HepG2 (cell line): ENCODE results near the gene DIRAS1. TPM values are rescaled to one million over a fixed set of nuclear protein-coding genes. Genes with fewer than 3 reads are reported as not detected.
A peak's percentile ranks its signal among the peaks of the same experiment; 100 is the strongest.

ENCODE experiments used
- ATAC-seq: fragments of 200-7000 bp; cut with Tn5 transposase; 3 replicates; pipeline ENCODE4 v1.9.1; 2020; ENCODE audit warnings: mild to moderate bottlenecking, moderate library complexity
- BruUV-seq: library from RNA; stranded (reverse); fragments of 400-500 nt; replicated peaks from 2 replicates; lab custom pipeline; 2021; lab: Mats Ljungman, UMichigan
- CTCF ChIA-PET: fragments of 300-600 bp; formaldehyde crosslinking; extraction: SDS; loops from one replicate; lab custom pipeline; 2021; ENCODE audit warnings: low total read pairs, inconsistent platforms, low intra/inter-chr PET ratio; lab: Yijun Ruan, JAX
- POLR2A ChIA-PET: fragments of 350-600 bp; sonication (Branson Sonifier 250); formaldehyde crosslinking; loops from one replicate; lab custom pipeline; 2020; ENCODE audit warnings: antibody characterized with exemption, inconsistent platforms; lab: Yijun Ruan, JAX
- DNase-seq: peaks from one replicate; pipeline ENCODE4 v3.0.0-alpha.2; 2015; ENCODE audit warnings: low spot score
- FAIRE-seq: peaks from 3 replicates; lab custom pipeline; 2011; peaks lifted over from hg19 to GRCh38; lab: Jason Lieb, UNC
- H2AFZ ChIP-seq: one replicate; pipeline ENCODE4 v1.6.1; 2011; ENCODE audit warnings: low read length, inconsistent platforms
- H3K27ac ChIP-seq: fragments of 300-600 bp; 3 replicates; pipeline ENCODE4 v1.8.0; 2011; ENCODE audit warnings: mixed run types, mild to moderate bottlenecking, mixed read lengths, low read length, inconsistent platforms; ENCODE audit not compliant: insufficient read depth; ENCODE audit errors: extremely low read length
- H3K27me3 ChIP-seq, 2 experiments: fragments of 200-600 bp in 1 of 2; 2 replicates in 1 of 2; 3 replicates in 1 of 2; pipeline versions ENCODE4 v1.6.0 to v1.8.0; 2011; ENCODE audit warnings: low read length in 2 of 2, mild to moderate bottlenecking in 2 of 2, moderate library complexity in 2 of 2, inconsistent platforms in 1 of 2; ENCODE audit not compliant: insufficient read depth in 2 of 2, control insufficient read depth in 1 of 2
- H3K36me3 ChIP-seq, 2 experiments: fragments of 200-600 bp in 1 of 2; replicated peaks in 1 of 2; 2 replicates in 1 of 2; 3 replicates in 1 of 2; pipeline versions ENCODE4 v1.5.1 to v1.8.0; 2011; ENCODE audit warnings: low read length in 2 of 2, inconsistent platforms in 1 of 2; ENCODE audit not compliant: insufficient read depth in 2 of 2, control insufficient read depth in 1 of 2
- H3K4me1 ChIP-seq: 2 replicates; pipeline ENCODE4 v1.5.1; 2012; ENCODE audit warnings: low read length, inconsistent platforms; ENCODE audit not compliant: insufficient read depth
- H3K4me2 ChIP-seq: 2 replicates; pipeline ENCODE4 v1.6.0; 2011; ENCODE audit warnings: low read depth, low read length, inconsistent platforms
- H3K4me3 ChIP-seq, 3 experiments: fragments of 200-600 bp in 1 of 3; sonication (generic), shearing (Covaris generic) in 1 of 3; replicated peaks in 1 of 3; 2 replicates each; pipeline ENCODE4 v1.5.1; 2011 to 2016; ENCODE audit warnings: low read length in 3 of 3, inconsistent platforms in 2 of 3, low read depth in 2 of 3, mild to moderate bottlenecking in 2 of 3, control low read depth in 1 of 3, mixed read lengths in 1 of 3; ENCODE audit not compliant: insufficient read depth in 1 of 3
- H3K79me2 ChIP-seq: one replicate; pipeline ENCODE4 v1.6.1; 2011; ENCODE audit warnings: low read length, inconsistent platforms; ENCODE audit not compliant: insufficient read depth
- H3K9ac ChIP-seq: 2 replicates; pipeline ENCODE4 v1.6.0; 2011; ENCODE audit warnings: mild to moderate bottlenecking, low read depth, low read length, inconsistent platforms; ENCODE audit not compliant: insufficient read depth
- H3K9me3 ChIP-seq: 2 replicates; pipeline ENCODE4 v1.5.1; 2012; ENCODE audit warnings: mild to moderate bottlenecking, low read length
- H4K20me1 ChIP-seq: 2 replicates; pipeline ENCODE4 v1.6.0; 2011; ENCODE audit warnings: inconsistent platforms, mild to moderate bottlenecking, low read length, moderate library complexity; ENCODE audit not compliant: insufficient read depth
- AHR ChIP-seq: IDR thresholded peaks from 2 replicates; pipeline ENCODE4 v1.6.1; 2018; ENCODE audit warnings: missing genetic modification reagents, missing compliant biosample characterization
- ATF7 ChIP-seq, 2 experiments: fragments of 450-650 bp in 1 of 2; sonication (generic) in 1 of 2; formaldehyde crosslinking in 1 of 2; IDR thresholded peaks; 2 replicates each; pipeline versions ENCODE4 v1.4.0 to v1.6.1; 2016 to 2020; ENCODE audit warnings: antibody characterized with exemption in 1 of 2, mild to moderate bottlenecking in 1 of 2, missing genetic modification reagents in 1 of 2
- CHD4 ChIP-seq: fragments of 200-600 bp; sonication (generic); IDR thresholded peaks from 2 replicates; pipeline ENCODE4 v1.7.0; 2017; ENCODE audit warnings: mild to moderate bottlenecking, low read length, borderline replicate concordance
- CREB1 ChIP-seq, 2 experiments: fragments of 450-650 bp in 1 of 2; IDR thresholded peaks; 2 replicates each; pipeline ENCODE4 v1.6.1; 2016 to 2017; ENCODE audit warnings: control low read depth in 1 of 2, mild to moderate bottlenecking in 1 of 2, missing compliant biosample characterization in 1 of 2, missing genetic modification characterization in 1 of 2
- FOXK2 ChIP-seq: fragments of 450-650 bp; IDR thresholded peaks from 2 replicates; pipeline ENCODE4 v1.6.1; 2016
- ISX ChIP-seq: sonication (generic); formaldehyde crosslinking; conservative IDR thresholded peaks from 2 replicates; pipeline ENCODE4 v1.5.0; 2020; ENCODE audit warnings: missing genetic modification reagents
- TCF12 ChIP-seq, 2 experiments: fragments of 450-650 bp in 1 of 2; sonication (generic) in 1 of 2; formaldehyde crosslinking in 1 of 2; IDR thresholded peaks; 2 replicates each; pipeline versions ENCODE4 v1.6.1 to v1.8.0; 2017 to 2022; ENCODE audit warnings: antibody characterized with exemption in 1 of 2, mild to moderate bottlenecking in 1 of 2, missing genetic modification reagents in 1 of 2, moderate library complexity in 1 of 2
- ZNF256 ChIP-seq: sonication (generic); formaldehyde crosslinking; conservative IDR thresholded peaks from 2 replicates; pipeline ENCODE4 v1.4.0; 2020; ENCODE audit warnings: missing genetic modification reagents
- ZNF335 ChIP-seq: sonication (generic); formaldehyde crosslinking; IDR thresholded peaks from 2 replicates; pipeline ENCODE4 v1.4.0; 2020; ENCODE audit warnings: missing genetic modification reagents
- ZNF577 ChIP-seq: sonication (generic); formaldehyde crosslinking; IDR thresholded peaks from 2 replicates; pipeline ENCODE4 v1.4.0; 2020; ENCODE audit warnings: mild to moderate bottlenecking, low read depth, missing genetic modification reagents, borderline replicate concordance
- ZNF772 ChIP-seq: sonication (generic); formaldehyde crosslinking; IDR thresholded peaks from 2 replicates; pipeline ENCODE4 v1.5.0; 2020; ENCODE audit warnings: mild to moderate bottlenecking, missing genetic modification reagents
- WGBS: methylation state at CpG from one replicate; pipeline ENCODE4 v1.1.6; 2017; ENCODE audit warnings: low lambda C conversion rate; 5-methylcytosine and 5-hydroxymethylcytosine counted together
- in situ Hi-C: cut with HindIII; loops from 2 replicates; pipeline ENCODE4 v1.10.0; 2017; ENCODE audit warnings: low pct_unique_long_range_greater_than_20kb; ENCODE audit not compliant: extremely low pct_ligation_motif_present
- intact Hi-C: fragments of 100-400 bp; cut with micrococcal nuclease; formaldehyde crosslinking; loops from one replicate; pipeline ENCODE4 v1.10.0; 2022; ENCODE audit not compliant: unreplicated experiment
- polyA plus RNA-seq, 8 experiments: library from polyadenylated mRNA; depleted of rRNA in 3 of 8; stranded (reverse) in 7 of 8; unstranded in 1 of 8; fragments of >200 nt; fragmentation: Illumina TruSeq in 4 of 8; extraction: Trizol in 4 of 8; gene quantifications; 2 replicates each; pipeline versions ENCODE4 v1.2.1 to v1.2.3, GENCODE V29; 2011 to 2016; ENCODE audit warnings: low read depth in 4 of 8, missing spikeins in 1 of 8, mixed read lengths in 1 of 8; ENCODE audit not compliant: insufficient read depth in 1 of 8
- total RNA-seq, 5 experiments: library from RNA; depleted of rRNA; stranded (reverse); fragments of >200 nt; fragmentation: Illumina TruSeq; extraction: Trizol; gene quantifications; 2 replicates each; pipeline ENCODE4 v1.2.3, GENCODE V29; 2016; ENCODE audit warnings: low read depth in 1 of 5
- TF ChIP-seq, protein P1 (sequence below): IDR thresholded peaks from 2 replicates; pipeline ENCODE4 v1.6.1; 2016; ENCODE audit warnings: control low read depth
- TF ChIP-seq, protein P2 (sequence below): sonication (generic); formaldehyde crosslinking; IDR thresholded peaks from 2 replicates; pipeline ENCODE4 v1.9.0; 2021; ENCODE audit warnings: missing genetic modification reagents, borderline replicate concordance
- TF ChIP-seq, protein P3 (sequence below): sonication (generic); formaldehyde crosslinking; IDR thresholded peaks from 2 replicates; pipeline ENCODE4 v1.5.1; 2020; ENCODE audit warnings: mild to moderate bottlenecking, missing genetic modification reagents, moderate library complexity

The DIRAS1 gene
- total and polyA plus RNA-seq, 2 of the 13 experiments (the other 11 are each of a cell fraction or from before 2014, with no cell fraction given), result 0.97 to 1.8 TPM

DNA sequence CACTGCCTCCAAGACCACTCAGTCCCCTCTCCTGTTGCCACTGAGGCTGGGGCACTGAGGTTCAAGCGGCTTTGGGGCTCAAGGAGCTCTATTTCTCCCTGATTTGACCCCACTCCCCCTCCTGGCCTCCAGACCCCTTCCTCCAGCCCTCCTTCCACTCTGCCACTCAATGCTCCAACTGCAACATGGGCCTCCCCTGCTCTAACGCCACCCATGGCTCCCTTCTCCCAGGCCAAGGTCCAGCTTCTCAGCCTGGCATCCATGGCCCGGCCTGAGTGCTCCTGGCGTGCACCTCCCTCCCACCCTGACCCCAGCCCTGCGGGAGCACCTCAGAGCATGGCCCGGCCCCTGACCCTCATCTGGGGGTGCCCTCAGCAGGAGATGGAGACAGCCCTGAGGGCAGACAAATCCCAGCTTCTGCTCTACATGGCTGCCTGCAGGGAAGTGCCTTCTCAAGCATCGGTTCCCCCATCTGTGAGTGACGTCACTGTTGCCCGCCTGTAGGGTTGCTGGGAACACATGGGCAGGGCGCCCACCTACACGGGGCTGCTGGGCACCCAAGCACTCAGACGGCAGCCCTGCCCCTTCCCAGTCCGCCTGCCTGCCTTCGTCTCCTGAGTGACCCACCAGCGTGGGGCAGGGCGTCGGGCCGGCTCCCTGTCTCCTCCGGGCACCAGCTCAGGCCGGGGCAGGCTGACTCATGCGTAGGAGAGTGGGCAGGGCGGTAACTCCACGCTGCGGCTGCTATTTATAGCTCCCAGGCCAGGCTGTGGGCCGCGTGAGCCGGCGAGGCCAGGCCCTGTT is 1.6 kb upstream of the DIRAS1 start:
- Histone ChIP-seq H3K9me3 (no peaks in the 10 kb centered on the region), H3K9ac (no peak overlapping the region), H3K4me2 (peak overlapping the region; percentile 34), H3K4me1 (peaks cover 42% of the 10 kb centered on the region), H3K79me2 (no peaks in the 10 kb centered on the region), H3K4me3 (peak overlapping the region in 1 of 3 experiments; percentile 6; a peak in 1 of 6 replicates), H2AFZ (no peak overlapping the region), H3K27ac (no peak overlapping the region), H4K20me1 (no peaks in the 10 kb centered on the region), H3K27me3 (peaks cover 24 to 61% of the 10 kb centered on the region in 2 experiments), H3K36me3 (no peaks in the 10 kb centered on the region)
- ATAC-seq (peak; percentile 14), DNase-seq (no peak), FAIRE-seq (no peak)
- intact Hi-C loops (no loop called here), in situ Hi-C loops (no loop called here)
- BruUV-seq, result no TSS peak
- ChIA-PET CTCF (no interaction called here), POLR2A (interaction anchor here (1.4 to 2.0 kb wide), 2 partner anchors 16 to 19 kb away, joined by 4 to 7 read pairs; no protein-coding TSS in a partner anchor)
- 11% methylated on average over 6 of the region's 28 CpGs for WGBS
- TF ChIP-seq ZNF256 (CRISPR knock-in tag) (no peak), CREB1 (IDR thresholded peaks at IDR 0.05) (peak; percentile 97), CREB1 (CRISPR knock-in tag; IDR thresholded peaks at IDR 0.05) (no peak), FOXK2 (no peak), TCF12 (IDR thresholded peaks at IDR 0.05) (no peak), TCF12 (CRISPR knock-in tag; IDR thresholded peaks at IDR 0.05) (no peak), AHR (CRISPR knock-in tag) (no peak), ZNF335 (CRISPR knock-in tag) (no peak), ISX (CRISPR knock-in tag) (no peak), ZNF772 (CRISPR knock-in tag) (no peak), CHD4 (no peak), ATF7 (IDR thresholded peaks at IDR 0.05) (peak; percentile 94), ATF7 (CRISPR knock-in tag; IDR thresholded peaks at IDR 0.05) (no peak), ZNF577 (CRISPR knock-in tag) (no peak)
- TF ChIP-seq, protein P1, sequence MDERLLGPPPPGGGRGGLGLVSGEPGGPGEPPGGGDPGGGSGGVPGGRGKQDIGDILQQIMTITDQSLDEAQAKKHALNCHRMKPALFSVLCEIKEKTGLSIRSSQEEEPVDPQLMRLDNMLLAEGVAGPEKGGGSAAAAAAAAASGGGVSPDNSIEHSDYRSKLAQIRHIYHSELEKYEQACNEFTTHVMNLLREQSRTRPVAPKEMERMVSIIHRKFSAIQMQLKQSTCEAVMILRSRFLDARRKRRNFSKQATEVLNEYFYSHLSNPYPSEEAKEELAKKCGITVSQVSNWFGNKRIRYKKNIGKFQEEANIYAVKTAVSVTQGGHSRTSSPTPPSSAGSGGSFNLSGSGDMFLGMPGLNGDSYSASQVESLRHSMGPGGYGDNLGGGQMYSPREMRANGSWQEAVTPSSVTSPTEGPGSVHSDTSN (CRISPR knock-in tag), result no peak
- TF ChIP-seq, protein P2, sequence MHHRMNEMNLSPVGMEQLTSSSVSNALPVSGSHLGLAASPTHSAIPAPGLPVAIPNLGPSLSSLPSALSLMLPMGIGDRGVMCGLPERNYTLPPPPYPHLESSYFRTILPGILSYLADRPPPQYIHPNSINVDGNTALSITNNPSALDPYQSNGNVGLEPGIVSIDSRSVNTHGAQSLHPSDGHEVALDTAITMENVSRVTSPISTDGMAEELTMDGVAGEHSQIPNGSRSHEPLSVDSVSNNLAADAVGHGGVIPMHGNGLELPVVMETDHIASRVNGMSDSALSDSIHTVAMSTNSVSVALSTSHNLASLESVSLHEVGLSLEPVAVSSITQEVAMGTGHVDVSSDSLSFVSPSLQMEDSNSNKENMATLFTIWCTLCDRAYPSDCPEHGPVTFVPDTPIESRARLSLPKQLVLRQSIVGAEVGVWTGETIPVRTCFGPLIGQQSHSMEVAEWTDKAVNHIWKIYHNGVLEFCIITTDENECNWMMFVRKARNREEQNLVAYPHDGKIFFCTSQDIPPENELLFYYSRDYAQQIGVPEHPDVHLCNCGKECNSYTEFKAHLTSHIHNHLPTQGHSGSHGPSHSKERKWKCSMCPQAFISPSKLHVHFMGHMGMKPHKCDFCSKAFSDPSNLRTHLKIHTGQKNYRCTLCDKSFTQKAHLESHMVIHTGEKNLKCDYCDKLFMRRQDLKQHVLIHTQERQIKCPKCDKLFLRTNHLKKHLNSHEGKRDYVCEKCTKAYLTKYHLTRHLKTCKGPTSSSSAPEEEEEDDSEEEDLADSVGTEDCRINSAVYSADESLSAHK, result no peak
- TF ChIP-seq, protein P3, sequence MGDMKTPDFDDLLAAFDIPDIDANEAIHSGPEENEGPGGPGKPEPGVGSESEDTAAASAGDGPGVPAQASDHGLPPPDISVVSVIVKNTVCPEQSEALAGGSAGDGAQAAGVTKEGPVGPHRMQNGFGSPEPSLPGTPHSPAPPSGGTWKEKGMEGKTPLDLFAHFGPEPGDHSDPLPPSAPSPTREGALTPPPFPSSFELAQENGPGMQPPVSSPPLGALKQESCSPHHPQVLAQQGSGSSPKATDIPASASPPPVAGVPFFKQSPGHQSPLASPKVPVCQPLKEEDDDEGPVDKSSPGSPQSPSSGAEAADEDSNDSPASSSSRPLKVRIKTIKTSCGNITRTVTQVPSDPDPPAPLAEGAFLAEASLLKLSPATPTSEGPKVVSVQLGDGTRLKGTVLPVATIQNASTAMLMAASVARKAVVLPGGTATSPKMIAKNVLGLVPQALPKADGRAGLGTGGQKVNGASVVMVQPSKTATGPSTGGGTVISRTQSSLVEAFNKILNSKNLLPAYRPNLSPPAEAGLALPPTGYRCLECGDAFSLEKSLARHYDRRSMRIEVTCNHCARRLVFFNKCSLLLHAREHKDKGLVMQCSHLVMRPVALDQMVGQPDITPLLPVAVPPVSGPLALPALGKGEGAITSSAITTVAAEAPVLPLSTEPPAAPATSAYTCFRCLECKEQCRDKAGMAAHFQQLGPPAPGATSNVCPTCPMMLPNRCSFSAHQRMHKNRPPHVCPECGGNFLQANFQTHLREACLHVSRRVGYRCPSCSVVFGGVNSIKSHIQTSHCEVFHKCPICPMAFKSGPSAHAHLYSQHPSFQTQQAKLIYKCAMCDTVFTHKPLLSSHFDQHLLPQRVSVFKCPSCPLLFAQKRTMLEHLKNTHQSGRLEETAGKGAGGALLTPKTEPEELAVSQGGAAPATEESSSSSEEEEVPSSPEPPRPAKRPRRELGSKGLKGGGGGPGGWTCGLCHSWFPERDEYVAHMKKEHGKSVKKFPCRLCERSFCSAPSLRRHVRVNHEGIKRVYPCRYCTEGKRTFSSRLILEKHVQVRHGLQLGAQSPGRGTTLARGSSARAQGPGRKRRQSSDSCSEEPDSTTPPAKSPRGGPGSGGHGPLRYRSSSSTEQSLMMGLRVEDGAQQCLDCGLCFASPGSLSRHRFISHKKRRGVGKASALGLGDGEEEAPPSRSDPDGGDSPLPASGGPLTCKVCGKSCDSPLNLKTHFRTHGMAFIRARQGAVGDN (CRISPR knock-in tag), result peak; percentile 51
